PC-3 (cell line): ENCODE data around the gene ATF5.

Experiments used
- CTCF ChIP-seq: fragments of 300-600 bp; sonication (generic); conservative IDR thresholded peaks from 2 replicates; pipeline ENCODE4 v1.5.1; 2017; ENCODE audit warnings: antibody characterized with exemption, low read depth, mild to moderate bottlenecking, low read length
- EZH2phosphoT487 ChIP-seq: fragments of 300-600 bp; sonication (generic); IDR thresholded peaks from 2 replicates; pipeline ENCODE4 v1.6.1; 2018; ENCODE audit warnings: mild to moderate bottlenecking, antibody characterized with exemption, low read length, borderline replicate concordance

GRCh38 chr19:49881672-49882394 is 47.2 kb upstream of the ATF5 start:
- TF ChIP-seq CTCF (no peak), EZH2phosphoT487 (no peak)
